Left lung (tissue), 10 donors: ENCODE measurements around the gene KIRREL3. TPM values are rescaled to one million over a fixed set of nuclear protein-coding genes. Genes with fewer than 3 reads are reported as not detected.

ENCODE experiments used
- ATAC-seq: fragments of 200-7000 bp; cut with Tn5 transposase; one replicate; pipeline ENCODE4 v1.9.1; 2020; ENCODE audit warnings: moderate library complexity
- DNase-seq, 4 donors: peaks; one replicate each; pipeline ENCODE4 v3.0.0-alpha.2; 2013 to 2020
- H3K27ac ChIP-seq, 2 donors: fragments of 200-600 bp; sonication (generic) in 1 of 2; one replicate each; pipeline versions ENCODE4 v1.5.0 to v1.8.0; 2020 to 2021
- H3K27me3 ChIP-seq, 2 donors: fragments of 200-600 bp; sonication (generic) in 1 of 2; one replicate each; pipeline versions ENCODE4 v1.5.0 to v1.8.0; 2020 to 2021
- H3K36me3 ChIP-seq, 2 donors: fragments of 200-600 bp; sonication (generic) in 1 of 2; one replicate each; pipeline versions ENCODE4 v1.5.0 to v1.8.0; 2020 to 2021
- H3K4me1 ChIP-seq, 2 donors: fragments of 200-600 bp; one replicate each; pipeline ENCODE4 v1.8.0; 2021
- H3K4me3 ChIP-seq, 2 donors: fragments of 200-600 bp; sonication (generic) in 1 of 2; one replicate each; pipeline versions ENCODE4 v1.5.0 to v1.8.0; 2020 to 2021; ENCODE audit warnings: mild to moderate bottlenecking in 1 of 2
- H3K9me3 ChIP-seq, 2 donors: fragments of 200-600 bp; sonication (generic) in 1 of 2; one replicate each; pipeline versions ENCODE4 v1.5.0 to v1.8.0; 2020 to 2021
- CTCF ChIP-seq, 2 donors: fragments of 200-600 bp; sonication (generic) in 1 of 2; IDR thresholded peaks; one replicate each; pipeline versions ENCODE4 v1.5.0 to v1.8.0; 2021; ENCODE audit warnings: antibody characterized with exemption in 2 of 2
- intact Hi-C, 2 donors: fragments of 100-400 bp; cut with DNase I; formaldehyde crosslinking; loops; one replicate each; pipeline versions ENCODE4 v1.11.2 to v1.14.2; 2022
- polyA plus RNA-seq, 6 donors: library from polyadenylated mRNA; unstranded; fragments of 120-200 nt; gene quantifications; one replicate each; pipeline ENCODE4 v1.2.1, GENCODE V29; 2013; ENCODE audit not compliant: insufficient read length in 6 of 6
- total RNA-seq, 2 donors: library from RNA; stranded (reverse); fragmentation: NEBNext Ultra II Directional; extraction: Animal tissue kit (Norgen Biotek cat#: 25700); gene quantifications; one replicate each; pipeline ENCODE4 v1.2.1, GENCODE V29; 2021
- donor health status: DM: no; HTN: yes; CAD: no.
- donor health status: DM: no; HTN: no; CAD: no.

KIRREL3 gene
- total and polyA plus RNA-seq, 8 donors: 1.6 to 2.5 (median 2.0) TPM; not detected in 2

- no peak for ATAC-seq
- Histone ChIP-seq H3K27ac (no peak overlapping the region), H3K4me1 (no peaks in the 10 kb centered on the region), H3K4me3 (no peak overlapping the region), H3K36me3 (no peaks in the 10 kb centered on the region), H3K27me3 (peaks cover 0 to 9% of the 10 kb centered on the region in 2 donors), H3K9me3 (no peaks in the 10 kb centered on the region)
- DNase-seq: peak in 1 of 4 donors; percentile 58
- intact Hi-C loops: no loop called here
- TF ChIP-seq CTCF (IDR thresholded peaks at IDR 0.05): no peak
Measured at GRCh38 chr11:126526471-126526870, 474.1 kb downstream of the KIRREL3 start.

- Histone ChIP-seq H3K9me3 (no peaks in the 10 kb centered on the region), H3K4me1 (no peaks in the 10 kb centered on the region), H3K27ac (no peak overlapping the region), H3K4me3 (no peak overlapping the region), H3K27me3 (peaks cover 0 to 9% of the 10 kb centered on the region in 2 donors), H3K36me3 (no peaks in the 10 kb centered on the region)
- DNase-seq: no peak
- no peak for TF ChIP-seq CTCF (IDR thresholded peaks at IDR 0.05)
- ATAC-seq: no peak
- intact Hi-C loops: no loop called here
Measured at GRCh38 chr11:126525702-126526101, 474.9 kb downstream of the KIRREL3 start.

GRCh38 chr11:126525216-126525615 is 475.4 kb downstream of the KIRREL3 start:
- no peak for ATAC-seq
- intact Hi-C loops: no loop called here

GRCh38 chr11:126523441-126524205 is 476.9 kb downstream of the KIRREL3 start:
- Histone ChIP-seq H3K27me3 (peaks cover 0 to 4% of the 10 kb centered on the region in 2 donors), H3K4me1 (no peaks in the 10 kb centered on the region), H3K36me3 (no peaks in the 10 kb centered on the region), H3K27ac (no peak overlapping the region), H3K4me3 (no peak overlapping the region), H3K9me3 (no peaks in the 10 kb centered on the region)
- ATAC-seq: no peak
- no peak for TF ChIP-seq CTCF (IDR thresholded peaks at IDR 0.05)
- DNase-seq: no peak
- intact Hi-C loops: no loop called here

More at GRCh38 chr11:126525216-126525615, 475.4 kb downstream of the KIRREL3 start:
- Histone ChIP-seq H3K27me3 (peaks cover 0 to 9% of the 10 kb centered on the region in 2 donors), H3K36me3 (no peaks in the 10 kb centered on the region), H3K27ac (no peak overlapping the region), H3K9me3 (no peaks in the 10 kb centered on the region), H3K4me1 (no peaks in the 10 kb centered on the region), H3K4me3 (no peak overlapping the region)
- no peak for TF ChIP-seq CTCF (IDR thresholded peaks at IDR 0.05)
- no peak for DNase-seq

GRCh38 chr11:126522606-126523005 is 478.0 kb downstream of the KIRREL3 start:
- Histone ChIP-seq H3K36me3 (no peaks in the 10 kb centered on the region), H3K9me3 (no peaks in the 10 kb centered on the region), H3K27me3 (peaks cover 0 to 4% of the 10 kb centered on the region in 2 donors), H3K27ac (no peak overlapping the region), H3K4me3 (no peak overlapping the region), H3K4me1 (no peaks in the 10 kb centered on the region)
- ATAC-seq (no peak), DNase-seq (no peak)
- no peak for TF ChIP-seq CTCF (IDR thresholded peaks at IDR 0.05)
- intact Hi-C loops: no loop called here
